Spleen (tissue), 7 donors: Measurements from ENCODE around the gene EZH1.

Source experiments
- CTCF ChIP-seq, 11 experiments: fragments of 200-600 bp in 7 of 11; fragments of 450-650 bp in 4 of 11; sonication (generic) in 4 of 11; IDR thresholded peaks in 8 of 11; conservative IDR thresholded peaks in 3 of 11; 1 replicate in 7 of 11; 2 replicates in 4 of 11; pipeline versions ENCODE4 v1.4.0 to v1.8.0; 2016 to 2021; ENCODE audit warnings: antibody characterized with exemption in 11 of 11, inconsistent platforms in 4 of 11, mild to moderate bottlenecking in 1 of 11
- POLR2AphosphoS5 ChIP-seq, 3 donors: sonication (generic); formaldehyde crosslinking; IDR thresholded peaks; one replicate each; pipeline ENCODE4 v1.5.1; 2017; ENCODE audit warnings: antibody characterized with exemption in 3 of 3
- donor health status: DM: no; HTN: no; CAD: no; lungs with moderate emphysema.
- donor health status: DM: no; HTN: no; CAD: no.
- donor health status: DM: no; HTN: no; CAD: no.

DNA sequence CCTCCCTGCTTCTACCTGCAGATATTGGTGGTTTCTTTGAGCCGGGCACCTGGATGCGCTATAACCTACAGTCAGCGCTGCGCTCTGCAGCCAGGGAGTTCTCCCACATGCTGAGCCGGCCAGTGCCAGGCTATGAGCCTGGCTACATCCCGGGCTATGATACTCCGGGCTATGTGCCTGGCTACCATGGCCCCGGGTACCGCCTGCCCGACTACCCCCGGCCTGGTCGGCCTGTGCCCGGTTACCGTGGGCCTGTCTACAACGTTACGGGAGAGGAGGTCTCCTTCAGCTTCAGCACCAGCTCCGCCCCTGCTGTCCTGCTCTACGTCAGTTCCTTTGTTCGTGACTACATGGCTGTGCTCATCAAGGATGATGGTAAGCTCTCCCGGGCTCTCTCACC, 49.3 kb downstream of the EZH1 start:
- TF ChIP-seq CTCF (IDR thresholded peaks at IDR 0.05 in 8 of 11, conservative IDR thresholded peaks at IDR 0.05 in 3 of 11) (no peak), POLR2AphosphoS5 (IDR thresholded peaks at IDR 0.05) (peak in 2 of 3 donors; percentile 23 to 50)
